ENCODE measurements around the gene ABCB1.

DNA sequence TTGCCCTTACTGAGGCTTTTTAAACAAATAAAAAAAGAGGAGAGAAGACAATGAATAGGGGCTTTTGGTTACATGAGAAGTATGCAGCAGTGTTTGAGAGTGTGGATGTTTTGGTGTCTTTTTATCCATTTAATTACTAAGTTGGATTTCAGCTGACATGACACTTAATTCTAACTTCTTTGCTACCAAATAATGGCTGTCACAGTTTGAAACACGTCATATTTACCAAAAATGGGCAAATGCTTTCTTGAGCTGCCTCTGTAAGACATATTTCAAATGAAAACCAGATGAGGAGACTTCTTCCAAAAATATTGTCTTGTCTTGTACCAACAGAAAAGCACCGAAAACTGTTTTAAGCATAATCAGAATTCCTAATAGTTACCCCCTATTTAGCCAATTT lies 129.2 kb downstream of the ABCB1 start:
- TF ChIP-seq, protein P1, sequence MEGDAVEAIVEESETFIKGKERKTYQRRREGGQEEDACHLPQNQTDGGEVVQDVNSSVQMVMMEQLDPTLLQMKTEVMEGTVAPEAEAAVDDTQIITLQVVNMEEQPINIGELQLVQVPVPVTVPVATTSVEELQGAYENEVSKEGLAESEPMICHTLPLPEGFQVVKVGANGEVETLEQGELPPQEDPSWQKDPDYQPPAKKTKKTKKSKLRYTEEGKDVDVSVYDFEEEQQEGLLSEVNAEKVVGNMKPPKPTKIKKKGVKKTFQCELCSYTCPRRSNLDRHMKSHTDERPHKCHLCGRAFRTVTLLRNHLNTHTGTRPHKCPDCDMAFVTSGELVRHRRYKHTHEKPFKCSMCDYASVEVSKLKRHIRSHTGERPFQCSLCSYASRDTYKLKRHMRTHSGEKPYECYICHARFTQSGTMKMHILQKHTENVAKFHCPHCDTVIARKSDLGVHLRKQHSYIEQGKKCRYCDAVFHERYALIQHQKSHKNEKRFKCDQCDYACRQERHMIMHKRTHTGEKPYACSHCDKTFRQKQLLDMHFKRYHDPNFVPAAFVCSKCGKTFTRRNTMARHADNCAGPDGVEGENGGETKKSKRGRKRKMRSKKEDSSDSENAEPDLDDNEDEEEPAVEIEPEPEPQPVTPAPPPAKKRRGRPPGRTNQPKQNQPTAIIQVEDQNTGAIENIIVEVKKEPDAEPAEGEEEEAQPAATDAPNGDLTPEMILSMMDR (IDR thresholded peaks at IDR 0.05), result no peak
- no peak for TF ChIP-seq EZH2phosphoT487 (IDR thresholded peaks at IDR 0.05)
- TF ChIP-seq EZH2 (IDR thresholded peaks at IDR 0.05), result no peak
